A673 (cell line): Measurements from ENCODE around the gene HRH2. TPM values are rescaled to one million over a fixed set of nuclear protein-coding genes. Genes with fewer than 3 reads are reported as not detected.
"Not testable (repeated sequence)": the region's sequence is repeated elsewhere in the genome, so short reads cannot be mapped to it uniquely, and the experiment has no call there.

Experiments
- BruUV-seq: library from RNA; stranded (reverse); fragments of 400-500 nt; replicated peaks from 2 replicates; lab custom pipeline; 2021; lab: Mats Ljungman, UMichigan
- CTCF ChIA-PET: fragments of 300-600 bp; sonication (Branson Sonifier 250); formaldehyde crosslinking; loops from one replicate; lab custom pipeline; 2022; ENCODE audit warnings: antibody characterized with exemption; lab: Charles Lee
- POLR2A ChIA-PET: fragments of 300-600 bp; sonication (Branson Sonifier 250); formaldehyde crosslinking; loops from one replicate; lab custom pipeline; 2022; ENCODE audit warnings: antibody characterized with exemption; ENCODE audit not compliant: low non-redundant PET; lab: Charles Lee
- DNase-seq: peaks from one replicate; pipeline ENCODE4 v3.0.0-alpha.2; 2015; ENCODE audit warnings: low spot score
- H3K27ac ChIP-seq: fragments of 200-600 bp; sonication (generic); 2 replicates; pipeline ENCODE4 v1.5.1; 2016; ENCODE audit warnings: mixed run types, low read depth, mild to moderate bottlenecking, mixed read lengths, antibody characterized with exemption, low read length; ENCODE audit not compliant: poor library complexity, severe bottlenecking
- H3K27me3 ChIP-seq: fragments of 200-600 bp; sonication (generic); replicated peaks from 2 replicates; pipeline ENCODE4 v1.6.1; 2017; ENCODE audit warnings: mixed run types, low read depth, mild to moderate bottlenecking, mixed read lengths, antibody characterized with exemption, low read length; ENCODE audit not compliant: insufficient read depth, poor library complexity
- H3K36me3 ChIP-seq: fragments of 200-600 bp; sonication (generic); 2 replicates; pipeline ENCODE4 v1.6.1; 2016; ENCODE audit warnings: mixed run types, mild to moderate bottlenecking, mixed read lengths, antibody characterized with exemption, low read length; ENCODE audit not compliant: insufficient read depth, poor library complexity, severe bottlenecking
- H3K4me1 ChIP-seq: fragments of 200-600 bp; sonication (generic); 2 replicates; pipeline ENCODE4 v1.6.1; 2017; ENCODE audit warnings: mixed run types, mild to moderate bottlenecking, mixed read lengths, antibody characterized with exemption, low read length; ENCODE audit not compliant: insufficient read depth, poor library complexity, severe bottlenecking
- H3K4me3 ChIP-seq: fragments of 200-600 bp; sonication (generic); 2 replicates; pipeline ENCODE4 v1.5.1; 2016; ENCODE audit warnings: low read depth, mixed run types, mild to moderate bottlenecking, mixed read lengths, low read length; ENCODE audit not compliant: poor library complexity, severe bottlenecking
- H3K9me3 ChIP-seq: fragments of 200-600 bp; sonication (generic); 2 replicates; pipeline ENCODE4 v1.6.1; 2016; ENCODE audit warnings: mixed run types, low read depth, mild to moderate bottlenecking, mixed read lengths, antibody characterized with exemption, low read length; ENCODE audit not compliant: poor library complexity, severe bottlenecking
- EZH2 ChIP-seq: fragments of 200-600 bp; sonication (generic); IDR thresholded peaks from 2 replicates; pipeline ENCODE4 v1.6.1; 2017; ENCODE audit warnings: borderline replicate concordance, low read depth, mild to moderate bottlenecking, mixed read lengths, antibody characterized with exemption, low read length; ENCODE audit not compliant: poor library complexity, severe bottlenecking
- intact Hi-C: fragments of 100-400 bp; cut with micrococcal nuclease; formaldehyde crosslinking; loops from one replicate; pipeline ENCODE4 v1.10.0; 2022; ENCODE audit not compliant: unreplicated experiment
- total RNA-seq: library from RNA; stranded (reverse); gene quantifications from 2 replicates; pipeline ENCODE4 v1.2.3, GENCODE V29; 2021
- TF ChIP-seq, protein P1 (sequence below): fragments of 300-800, 200-600 bp; sonication (generic); conservative IDR thresholded peaks from 2 replicates; pipeline ENCODE4 v1.5.1; 2017; ENCODE audit warnings: low read depth, mild to moderate bottlenecking, antibody characterized with exemption, low read length, moderate library complexity, mixed read lengths

Gene HRH2
- total RNA-seq, 1 experiment from 2014 or later: not detected

DNA sequence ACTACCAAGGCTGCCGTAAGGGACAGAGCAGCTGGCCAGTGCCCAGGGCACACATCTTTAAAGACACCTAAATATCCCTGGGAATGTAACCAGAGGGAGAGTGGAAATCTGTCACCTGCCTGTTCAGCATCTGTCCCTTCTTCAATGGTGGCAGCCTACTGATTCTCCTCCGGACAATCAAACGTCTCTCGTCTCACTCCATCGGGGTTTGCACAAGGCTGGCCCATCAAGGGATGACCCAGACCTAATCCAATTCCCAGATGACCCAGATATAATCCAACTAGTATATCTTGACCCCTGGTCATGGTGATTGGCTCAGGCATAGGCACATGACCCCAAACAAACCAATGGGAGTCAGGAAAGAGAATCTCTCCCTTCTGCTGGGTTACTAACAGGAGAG is 93.5 kb downstream of the HRH2 start:
- ChIA-PET CTCF (no interaction called here), POLR2A (no interaction called here)
- no peaks in the 10 kb centered on the region for H3K27me3 ChIP-seq
- H3K9me3 ChIP-seq: no peaks in the 10 kb centered on the region
- DNase-seq: no peak
- H3K4me1 ChIP-seq: no peaks in the 10 kb centered on the region
- intact Hi-C loops: no loop called here
- BruUV-seq: no TSS peak
- H3K4me3 ChIP-seq: no peak overlapping the region
- H3K27ac ChIP-seq: no peak overlapping the region
- H3K36me3 ChIP-seq: no peaks in the 10 kb centered on the region
- TF ChIP-seq, protein P1, sequence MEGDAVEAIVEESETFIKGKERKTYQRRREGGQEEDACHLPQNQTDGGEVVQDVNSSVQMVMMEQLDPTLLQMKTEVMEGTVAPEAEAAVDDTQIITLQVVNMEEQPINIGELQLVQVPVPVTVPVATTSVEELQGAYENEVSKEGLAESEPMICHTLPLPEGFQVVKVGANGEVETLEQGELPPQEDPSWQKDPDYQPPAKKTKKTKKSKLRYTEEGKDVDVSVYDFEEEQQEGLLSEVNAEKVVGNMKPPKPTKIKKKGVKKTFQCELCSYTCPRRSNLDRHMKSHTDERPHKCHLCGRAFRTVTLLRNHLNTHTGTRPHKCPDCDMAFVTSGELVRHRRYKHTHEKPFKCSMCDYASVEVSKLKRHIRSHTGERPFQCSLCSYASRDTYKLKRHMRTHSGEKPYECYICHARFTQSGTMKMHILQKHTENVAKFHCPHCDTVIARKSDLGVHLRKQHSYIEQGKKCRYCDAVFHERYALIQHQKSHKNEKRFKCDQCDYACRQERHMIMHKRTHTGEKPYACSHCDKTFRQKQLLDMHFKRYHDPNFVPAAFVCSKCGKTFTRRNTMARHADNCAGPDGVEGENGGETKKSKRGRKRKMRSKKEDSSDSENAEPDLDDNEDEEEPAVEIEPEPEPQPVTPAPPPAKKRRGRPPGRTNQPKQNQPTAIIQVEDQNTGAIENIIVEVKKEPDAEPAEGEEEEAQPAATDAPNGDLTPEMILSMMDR: no peak
- TF ChIP-seq EZH2: no peak

- no peak overlapping the region for H3K4me3 ChIP-seq
Observed at GRCh38 chr5:175752826-175753535, 95.1 kb downstream of the HRH2 start.

GRCh38 chr5:175753536-175754402 is 95.9 kb downstream of the HRH2 start:
- TF ChIP-seq, protein P1: no peak
- TF ChIP-seq EZH2: no peak
- POLR2A ChIA-PET: no interaction called here
- CTCF ChIA-PET: no interaction called here
- DNase-seq: no peak
- Histone ChIP-seq H3K36me3 (no peaks in the 10 kb centered on the region), H3K27me3 (no peaks in the 10 kb centered on the region), H3K4me1 (no peaks in the 10 kb centered on the region), H3K9me3 (no peaks in the 10 kb centered on the region), H3K27ac (no peak overlapping the region), H3K4me3 (no peak overlapping the region)
- no TSS peak for BruUV-seq
- intact Hi-C loops: no loop called here

More at GRCh38 chr5:175752826-175753535, 95.1 kb downstream of the HRH2 start:
- Histone ChIP-seq H3K36me3 (no peaks in the 10 kb centered on the region), H3K27me3 (no peaks in the 10 kb centered on the region), H3K9me3 (no peaks in the 10 kb centered on the region), H3K4me1 (no peaks in the 10 kb centered on the region), H3K27ac (no peak overlapping the region)
- TF ChIP-seq, protein P1: no peak
- no peak for TF ChIP-seq EZH2
- intact Hi-C loops: no loop called here
- POLR2A ChIA-PET: no interaction called here
- CTCF ChIA-PET: no interaction called here
- BruUV-seq: no TSS peak
- no peak for DNase-seq

GRCh38 chr5:175759991-175760390 is 102.1 kb downstream of the HRH2 start:
- POLR2A ChIA-PET, H3K27ac ChIP-seq, CTCF ChIA-PET, H3K4me3 ChIP-seq, H3K4me1 ChIP-seq, DNase-seq, BruUV-seq, intact Hi-C loops, H3K9me3 ChIP-seq, H3K36me3 ChIP-seq: not testable (repeated sequence)
- H3K27me3 ChIP-seq: peaks cover 16% of the 10 kb centered on the region
